Placental epithelial cell (primary cell): Measurements from ENCODE around the gene STXBP2. TPM values are rescaled to one million over a fixed set of nuclear protein-coding genes. Genes with fewer than 3 reads are reported as not detected.

Source experiments
- small RNA-seq: library from RNA; depleted of rRNA; stranded (forward); fragments of <200 nt; gene quantifications from one replicate; pipeline ENCODE3, GENCODE V24; 2012
- total RNA-seq: library from RNA; depleted of rRNA; stranded (reverse); fragments of >200 nt; gene quantifications from 2 replicates; pipeline ENCODE4 v1.2.3, GENCODE V29; 2012

Gene STXBP2
- total RNA-seq, result 73.6 and 81.3 TPM in 2 replicates

GRCh38 chr19:7636691-7637373 is at the start of gene STXBP2:
Gene STXBP2, plus strand, starts transcription at chr19:7637110. Its CDS starts 40 bp downstream, at chr19:7637150.

GRCh38 chr19:7595466-7596133 is 41.3 kb upstream of the STXBP2 start, which contains the start of gene CAMSAP3:
Gene CAMSAP3, plus strand, starts transcription at chr19:7595863. Its CDS starts 140 bp downstream, at chr19:7596003.

GRCh38 chr19:7629347-7630054 is 7.4 kb upstream of the STXBP2 start, which contains the start of the genes PET100 and XAB2:
Gene PET100, plus strand, starts transcription at chr19:7629793. Its CDS starts 41 bp downstream, at chr19:7629834.
Gene XAB2, minus strand, starts transcription at chr19:7629545. Its CDS starts 18 bp downstream, at chr19:7629527.

DNA sequence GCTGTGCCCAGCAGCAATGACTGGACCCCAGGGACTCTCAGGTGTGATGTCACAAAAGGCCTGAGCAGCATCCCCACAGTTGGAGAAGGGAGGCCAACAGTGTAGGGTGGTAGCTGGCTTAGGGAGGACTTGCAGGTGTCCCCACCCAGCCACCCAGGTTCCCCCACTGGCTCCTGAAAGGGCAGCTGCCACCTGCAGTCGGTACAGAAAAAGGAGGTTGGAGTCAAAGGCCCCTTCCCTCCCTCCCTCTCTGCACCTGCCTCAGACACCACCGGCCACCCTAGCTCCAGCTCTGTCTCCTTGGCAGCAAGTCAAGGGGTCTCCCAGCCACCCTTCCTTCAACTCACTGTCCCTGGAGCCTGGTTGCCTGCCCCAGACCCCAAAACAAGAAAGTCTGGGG is 3.2 kb upstream of the STXBP2 start, which contains the start of gene PCP2:
Gene PCP2, minus strand, starts transcription at position 22 of the 400 bp plus-strand sequence. CDS start 262 bp downstream, outside the sequence.

GRCh38 chr19:7668842-7669241 is 31.9 kb downstream of the STXBP2 start, which contains the start of gene RETN:
Gene RETN, plus strand, starts transcription at chr19:7669049. Its CDS starts 278 bp downstream, at chr19:7669327.

GRCh38 chr19:7676854-7677253 is 39.9 kb downstream of the STXBP2 start, which contains the start of gene MCEMP1:
Gene MCEMP1, plus strand, starts transcription at chr19:7677090. Its CDS starts 31 bp downstream, at chr19:7677121.

DNA sequence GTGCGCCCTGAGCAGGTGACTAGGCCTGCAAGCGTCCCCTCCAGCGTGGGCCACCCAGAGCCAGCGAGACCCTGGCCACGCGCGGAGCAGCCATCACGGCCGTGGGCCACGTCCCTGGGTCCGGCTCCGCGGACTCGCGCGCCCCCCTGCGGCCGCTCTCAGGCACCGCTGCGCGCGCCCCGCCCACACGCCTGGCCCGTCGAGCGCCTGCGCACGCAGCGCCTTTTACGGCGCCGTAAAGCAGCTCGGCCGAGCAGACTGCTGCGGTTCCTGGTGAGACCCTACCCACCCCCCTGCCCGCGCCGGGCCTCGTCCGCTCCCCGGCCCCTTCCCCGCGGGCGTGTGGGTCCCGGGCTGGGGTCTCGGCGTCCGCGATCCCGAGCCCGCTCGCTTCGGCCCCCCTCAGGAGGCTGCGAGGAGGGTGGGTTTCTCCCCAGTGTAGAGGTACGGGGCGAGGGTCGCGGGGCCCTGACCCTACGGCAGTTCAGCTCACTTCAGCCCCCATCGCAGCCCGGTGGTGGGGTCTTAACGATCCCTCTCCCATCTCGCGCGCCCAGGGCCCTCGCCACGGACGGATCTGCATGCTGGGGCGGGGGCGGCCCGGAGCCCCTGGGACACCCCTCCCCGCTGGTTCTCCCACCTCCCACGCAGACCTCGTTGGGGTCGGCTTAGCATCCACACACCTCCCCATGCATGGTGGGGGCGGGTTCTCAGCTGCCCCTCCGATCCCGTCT is 43.9 kb downstream of the STXBP2 start, which contains the start of gene TRAPPC5:
Gene TRAPPC5, plus strand, starts transcription at position 228 of the 734 bp plus-strand sequence. CDS start 1,421 bp downstream, outside the sequence.

Small RNA genes within 50 kb of the gene (small RNA-seq; reads per million reads assigned to genes)
- gene MIR6792, result not detected

Other genes starting within 250 kb of the STXBP2 start
- 2.8 and 5.9 TPM in 2 replicates for gene PEX11G, start 148.1 kb upstream of the STXBP2 start, total RNA-seq
- gene ZNF358, start 121.0 kb upstream of the STXBP2 start, total RNA-seq, result 44.0 and 47.5 TPM in 2 replicates
- 6.8 and 7.9 TPM in 2 replicates for gene MCOLN1, start 114.5 kb upstream of the STXBP2 start, total RNA-seq
- gene PNPLA6, start 101.4 kb upstream of the STXBP2 start, total RNA-seq, result 130 and 198 TPM in 2 replicates
- 7.8 and 8.2 TPM in 2 replicates for gene CAMSAP3, start 41.2 kb upstream of the STXBP2 start, total RNA-seq
- 47.0 and 62.0 TPM in 2 replicates for gene XAB2, start 7.6 kb upstream of the STXBP2 start, total RNA-seq
- 3.6 and 13.3 TPM in 2 replicates for gene PET100, start 7.3 kb upstream of the STXBP2 start, total RNA-seq
- not detected in 2 replicates for gene PCP2, start 3.4 kb upstream of the STXBP2 start, total RNA-seq
- gene RETN, start 31.9 kb downstream of the STXBP2 start, total RNA-seq, result not detected in 2 replicates
- gene MCEMP1, start 40.0 kb downstream of the STXBP2 start, total RNA-seq, result not detected in 2 replicates
- gene TRAPPC5, start 43.7 kb downstream of the STXBP2 start, total RNA-seq, result 22.8 and 71.0 TPM in 2 replicates
- not detected in 2 replicates for gene FCER2, start 65.0 kb downstream of the STXBP2 start, total RNA-seq
- not detected in 2 replicates for gene CLEC4G, start 95.0 kb downstream of the STXBP2 start, total RNA-seq
- not detected in 2 replicates for gene CD209, start 110.4 kb downstream of the STXBP2 start, total RNA-seq
- not detected in 2 replicates for gene CLEC4M, start 126.1 kb downstream of the STXBP2 start, total RNA-seq
- 17.7 and 24.3 TPM in 2 replicates for gene EVI5L, start 193.1 kb downstream of the STXBP2 start, total RNA-seq
- gene PRR36, start 237.3 kb downstream of the STXBP2 start, total RNA-seq, result under 0.01 TPM in 1 of 2 replicates, not detected in the other